DOHH2 (cell line): Measurements from ENCODE around the gene UBR3.

ENCODE experiments used
- EZH2phosphoT487 ChIP-seq: fragments of 200-600 bp; sonication (generic); IDR thresholded peaks from 2 replicates; pipeline ENCODE4 v1.6.1; 2017; ENCODE audit warnings: borderline replicate concordance, mild to moderate bottlenecking, antibody characterized with exemption, low read length, moderate library complexity, mixed read lengths
- TF ChIP-seq, protein P1 (sequence below): fragments of 200-600 bp; sonication (generic); IDR thresholded peaks from one replicate; pipeline ENCODE4 v1.5.1; 2014; ENCODE audit warnings: antibody characterized with exemption, mild to moderate bottlenecking, low read depth, low read length; ENCODE audit not compliant: poor library complexity, severe bottlenecking

DNA sequence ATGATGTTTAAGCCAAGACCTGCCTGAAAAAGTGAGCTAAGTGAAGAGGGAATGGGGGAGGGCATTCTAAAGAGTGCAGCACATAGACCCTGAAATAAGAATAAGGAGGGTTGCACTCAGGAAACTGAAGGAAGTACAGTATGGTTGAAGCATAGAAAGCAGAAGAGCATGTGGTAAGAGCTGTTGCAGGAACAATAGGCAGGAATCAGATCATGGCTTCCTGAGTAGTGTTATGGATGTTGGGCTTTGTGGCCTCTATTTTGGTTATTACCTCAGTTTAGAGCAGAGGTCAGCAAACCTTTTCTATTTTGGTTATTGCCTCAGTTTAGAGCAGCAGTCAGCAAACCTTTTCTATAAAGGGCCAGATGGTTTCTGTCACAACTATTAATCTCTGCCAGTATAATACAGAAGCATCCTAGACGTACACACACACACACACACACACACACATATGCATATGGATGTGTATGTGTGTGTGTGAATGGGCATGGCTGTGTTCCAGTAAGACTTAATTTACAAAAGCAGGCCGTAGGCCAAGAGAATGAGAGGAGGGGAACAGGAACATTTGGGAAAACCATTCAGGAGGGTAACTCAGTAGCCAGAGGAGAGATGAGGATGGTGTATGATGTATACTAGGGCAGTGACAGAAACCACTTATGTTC, 259.6 kb downstream of the UBR3 start:
- TF ChIP-seq, protein P1, sequence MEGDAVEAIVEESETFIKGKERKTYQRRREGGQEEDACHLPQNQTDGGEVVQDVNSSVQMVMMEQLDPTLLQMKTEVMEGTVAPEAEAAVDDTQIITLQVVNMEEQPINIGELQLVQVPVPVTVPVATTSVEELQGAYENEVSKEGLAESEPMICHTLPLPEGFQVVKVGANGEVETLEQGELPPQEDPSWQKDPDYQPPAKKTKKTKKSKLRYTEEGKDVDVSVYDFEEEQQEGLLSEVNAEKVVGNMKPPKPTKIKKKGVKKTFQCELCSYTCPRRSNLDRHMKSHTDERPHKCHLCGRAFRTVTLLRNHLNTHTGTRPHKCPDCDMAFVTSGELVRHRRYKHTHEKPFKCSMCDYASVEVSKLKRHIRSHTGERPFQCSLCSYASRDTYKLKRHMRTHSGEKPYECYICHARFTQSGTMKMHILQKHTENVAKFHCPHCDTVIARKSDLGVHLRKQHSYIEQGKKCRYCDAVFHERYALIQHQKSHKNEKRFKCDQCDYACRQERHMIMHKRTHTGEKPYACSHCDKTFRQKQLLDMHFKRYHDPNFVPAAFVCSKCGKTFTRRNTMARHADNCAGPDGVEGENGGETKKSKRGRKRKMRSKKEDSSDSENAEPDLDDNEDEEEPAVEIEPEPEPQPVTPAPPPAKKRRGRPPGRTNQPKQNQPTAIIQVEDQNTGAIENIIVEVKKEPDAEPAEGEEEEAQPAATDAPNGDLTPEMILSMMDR = no peak
- TF ChIP-seq EZH2phosphoT487 = no peak
